ENCODE results near the gene ACAP2. TPM values are rescaled to one million over a fixed set of nuclear protein-coding genes. Genes with fewer than 3 reads are reported as not detected.
A peak's percentile ranks its signal among the peaks of the same experiment; 100 is the strongest.

The ACAP2 gene
- polyA plus RNA-seq, 3 donors, result 41.5 to 96.5 (median 71.6) TPM

DNA sequence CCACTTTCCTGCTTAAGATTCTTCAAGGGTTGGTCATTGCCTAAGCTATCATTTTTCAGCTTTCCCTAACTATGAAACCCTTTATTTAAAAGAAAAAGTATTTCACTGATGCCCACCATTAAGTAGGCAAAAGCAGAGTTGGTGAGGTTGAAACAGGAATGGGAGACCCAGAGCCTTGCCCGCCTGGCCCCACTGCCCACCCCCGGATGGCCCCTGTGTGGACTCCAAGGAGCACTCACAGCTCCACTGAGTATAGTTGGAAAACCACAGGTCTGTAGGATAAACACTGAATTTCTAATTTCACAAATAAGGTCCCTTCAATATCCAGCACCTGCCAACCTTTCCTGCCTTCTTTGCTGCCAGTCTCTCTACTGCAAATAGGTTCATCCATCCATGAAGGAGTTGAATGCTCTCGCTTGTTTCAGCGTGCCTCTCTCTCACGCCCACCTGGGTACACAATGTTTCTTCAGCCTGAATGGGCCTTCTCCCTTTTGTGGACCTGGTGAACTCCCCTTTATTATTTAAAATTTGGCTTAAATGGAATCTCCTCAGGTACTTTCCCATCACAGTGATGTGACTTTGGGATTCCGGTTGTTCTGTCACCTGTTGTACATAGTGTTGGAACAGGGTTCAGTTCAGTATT, 8.7 kb upstream of the ACAP2 start:
- Histone ChIP-seq H3K27ac (ENCODE audit: low read depth in 1 of 2, low read length in 2 of 2) (peak overlapping the region; percentile 74 to 89), H3K4me3 (replicated peaks in 1 of 3; ENCODE audit: low read depth in 2 of 3, low read length in 3 of 3) (peak overlapping the region in 1 of 3 experiments; percentile 38), H3K79me2 (ENCODE audit: insufficient read depth, low read length) (no peaks in the 10 kb centered on the region), H4K20me1 (ENCODE audit: insufficient read depth, low read length) (no peaks in the 10 kb centered on the region), H2AFZ (ENCODE audit: insufficient read depth, low read depth, low read length, poor library complexity, severe bottlenecking) (peak overlapping the region; percentile 83), H3K4me2 (replicated peaks; ENCODE audit: extremely low read depth, low read length, poor library complexity, severe bottlenecking) (peak overlapping the region; percentile 50), H3K9me3 (replicated peaks in 1 of 2; ENCODE audit: control insufficient read depth in 1 of 2, insufficient read depth in 1 of 2, low read length in 2 of 2) (no peaks in the 10 kb centered on the region), H3K27me3 (ENCODE audit: control insufficient read depth in 2 of 2, insufficient read depth in 2 of 2, low read length in 2 of 2) (no peaks in the 10 kb centered on the region), H3K36me3 (replicated peaks in 1 of 2; ENCODE audit: control insufficient read depth in 1 of 2, insufficient read depth in 2 of 2, low read length in 2 of 2) (no peaks in the 10 kb centered on the region), H3K4me1 (ENCODE audit: control insufficient read depth in 1 of 2, insufficient read depth in 2 of 2, low read length in 2 of 2) (peaks cover 34 to 40% of the 10 kb centered on the region in 2 donors), H3K9ac (ENCODE audit: insufficient read depth, low read length, poor library complexity, severe bottlenecking) (no peak overlapping the region)
- TF ChIP-seq, protein P1, sequence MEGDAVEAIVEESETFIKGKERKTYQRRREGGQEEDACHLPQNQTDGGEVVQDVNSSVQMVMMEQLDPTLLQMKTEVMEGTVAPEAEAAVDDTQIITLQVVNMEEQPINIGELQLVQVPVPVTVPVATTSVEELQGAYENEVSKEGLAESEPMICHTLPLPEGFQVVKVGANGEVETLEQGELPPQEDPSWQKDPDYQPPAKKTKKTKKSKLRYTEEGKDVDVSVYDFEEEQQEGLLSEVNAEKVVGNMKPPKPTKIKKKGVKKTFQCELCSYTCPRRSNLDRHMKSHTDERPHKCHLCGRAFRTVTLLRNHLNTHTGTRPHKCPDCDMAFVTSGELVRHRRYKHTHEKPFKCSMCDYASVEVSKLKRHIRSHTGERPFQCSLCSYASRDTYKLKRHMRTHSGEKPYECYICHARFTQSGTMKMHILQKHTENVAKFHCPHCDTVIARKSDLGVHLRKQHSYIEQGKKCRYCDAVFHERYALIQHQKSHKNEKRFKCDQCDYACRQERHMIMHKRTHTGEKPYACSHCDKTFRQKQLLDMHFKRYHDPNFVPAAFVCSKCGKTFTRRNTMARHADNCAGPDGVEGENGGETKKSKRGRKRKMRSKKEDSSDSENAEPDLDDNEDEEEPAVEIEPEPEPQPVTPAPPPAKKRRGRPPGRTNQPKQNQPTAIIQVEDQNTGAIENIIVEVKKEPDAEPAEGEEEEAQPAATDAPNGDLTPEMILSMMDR (IDR thresholded peaks at IDR 0.05), result no peak
- Mint-ChIP-seq H3K27me3 (ENCODE audit: low read depth in 3 of 3) (peaks cover 0 to 3% (median 2%) of the 10 kb centered on the region in 3 donors), H3K9me3 (peaks cover 0 to 4% (median 0%) of the 10 kb centered on the region in 7 donors), H3K4me3 (peak overlapping the region in 1 of 2 donors; percentile 82), H3K27ac (peak overlapping the region; percentile 83 to 95 (median 91)), H3K36me3 (peaks cover 3% of the 10 kb centered on the region in 2 donors), H3K4me1 (peaks cover 39% of the 10 kb centered on the region)
- DNase-seq, result no peak
- intact Hi-C loops (cut with micrococcal nuclease), result no loop called here
- WGBS (ENCODE audit: insufficient coverage), result 98% methylated on average over 4 of the region's 6 CpGs

DNA sequence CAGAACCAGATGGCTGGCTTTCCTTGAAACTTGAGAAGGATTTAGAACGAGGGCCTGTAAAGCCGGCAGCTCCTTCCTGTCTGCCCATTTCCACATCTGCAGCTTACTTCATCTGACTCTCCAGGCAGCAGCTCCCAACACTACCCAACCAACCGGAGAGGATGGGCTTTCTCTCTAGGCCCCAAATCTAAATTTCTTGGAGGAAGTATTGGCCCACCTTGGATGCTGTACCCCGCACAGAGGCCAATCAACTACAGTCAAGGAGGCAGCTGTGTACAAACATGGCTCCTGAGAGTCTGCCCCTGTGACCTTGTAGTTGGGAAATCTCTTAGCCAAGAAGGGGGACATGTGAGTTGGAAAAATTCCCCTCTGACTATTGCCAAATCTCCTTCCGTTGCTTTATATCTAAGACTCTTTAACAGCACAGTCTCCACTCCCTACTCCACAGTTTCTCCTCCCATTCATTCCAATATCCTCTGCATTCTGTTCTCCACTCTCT, 8.0 kb upstream of the ACAP2 start:
- WGBS (ENCODE audit: insufficient coverage), result 17% methylated on average over 2 of the region's 5 CpGs
- Mint-ChIP-seq H3K27me3 (ENCODE audit: low read depth in 3 of 3) (peaks cover 0 to 3% (median 2%) of the 10 kb centered on the region in 3 donors), H3K27ac (peak overlapping the region; percentile 83 to 95 (median 91)), H3K36me3 (peaks cover 3% of the 10 kb centered on the region in 2 donors), H3K4me1 (peaks cover 46% of the 10 kb centered on the region), H3K9me3 (peaks cover 0 to 4% (median 0%) of the 10 kb centered on the region in 7 donors), H3K4me3 (peak overlapping the region; percentile 34 to 82)
- Histone ChIP-seq H4K20me1 (ENCODE audit: insufficient read depth, low read length) (no peaks in the 10 kb centered on the region), H3K9ac (ENCODE audit: insufficient read depth, low read length, poor library complexity, severe bottlenecking) (no peak overlapping the region), H2AFZ (ENCODE audit: insufficient read depth, low read depth, low read length, poor library complexity, severe bottlenecking) (peak overlapping the region; percentile 83), H3K9me3 (replicated peaks in 1 of 2; ENCODE audit: control insufficient read depth in 1 of 2, insufficient read depth in 1 of 2, low read length in 2 of 2) (no peaks in the 10 kb centered on the region), H3K36me3 (replicated peaks in 1 of 2; ENCODE audit: control insufficient read depth in 1 of 2, insufficient read depth in 2 of 2, low read length in 2 of 2) (no peaks in the 10 kb centered on the region), H3K27ac (ENCODE audit: low read depth in 1 of 2, low read length in 2 of 2) (peak overlapping the region; percentile 74 to 89), H3K79me2 (ENCODE audit: insufficient read depth, low read length) (no peaks in the 10 kb centered on the region), H3K27me3 (ENCODE audit: control insufficient read depth in 2 of 2, insufficient read depth in 2 of 2, low read length in 2 of 2) (no peaks in the 10 kb centered on the region), H3K4me2 (replicated peaks; ENCODE audit: extremely low read depth, low read length, poor library complexity, severe bottlenecking) (peak overlapping the region; percentile 50), H3K4me3 (replicated peaks in 1 of 3; ENCODE audit: low read depth in 2 of 3, low read length in 3 of 3) (peak overlapping the region in 1 of 3 experiments; percentile 38), H3K4me1 (ENCODE audit: control insufficient read depth in 1 of 2, insufficient read depth in 2 of 2, low read length in 2 of 2) (peaks cover 40 to 47% of the 10 kb centered on the region in 2 donors)
- TF ChIP-seq, protein P1 (IDR thresholded peaks at IDR 0.05), result no peak
- intact Hi-C loops (cut with micrococcal nuclease), result no loop called here
- DNase-seq, result peak; percentile 77 to 93 (median 87)
